ENCODE measurements around the gene GNAI1. TPM values are rescaled to one million over a fixed set of nuclear protein-coding genes. Genes with fewer than 3 reads are reported as not detected.

The GNAI1 gene
- total RNA-seq, 2 experiments from 2014 or later: 1.7 to 2.8 TPM

DNA sequence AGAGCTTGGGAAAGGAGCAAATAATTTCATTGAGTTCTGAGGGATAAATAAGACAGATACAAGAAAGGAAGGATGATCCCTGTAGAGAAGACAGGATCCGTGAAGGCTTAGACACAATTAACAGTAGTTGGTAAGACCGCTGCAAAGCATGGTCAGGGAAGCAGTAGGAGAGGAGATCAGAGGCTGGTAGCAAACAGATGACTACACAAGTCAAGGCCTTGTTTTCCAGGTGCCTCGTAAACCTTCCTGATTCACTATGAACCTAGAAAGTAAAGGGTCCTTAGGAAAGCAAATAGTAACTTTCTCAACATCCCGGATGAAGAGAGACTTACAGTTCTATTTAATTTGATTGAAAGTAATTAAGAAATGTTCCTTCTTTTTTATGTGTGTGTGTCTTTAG, 118.6 kb downstream of the GNAI1 start:
- Mint-ChIP-seq H3K9me3 (no peaks in the 10 kb centered on the region), H3K36me3 (ENCODE audit: low read depth) (no peaks in the 10 kb centered on the region), H3K4me3 (no peak overlapping the region), H3K4me1 (ENCODE audit: low read depth) (no peaks in the 10 kb centered on the region), H3K27ac (no peak overlapping the region), H3K27me3 (peaks cover 2% of the 10 kb centered on the region)
- ATAC-seq: no peak
- intact Hi-C loops (cut with micrococcal nuclease): no loop called here
- CTCF ChIA-PET: no interaction called here
- DNase-seq: no peak
- POLR2A ChIA-PET: no interaction called here
- TF ChIP-seq, protein P1, sequence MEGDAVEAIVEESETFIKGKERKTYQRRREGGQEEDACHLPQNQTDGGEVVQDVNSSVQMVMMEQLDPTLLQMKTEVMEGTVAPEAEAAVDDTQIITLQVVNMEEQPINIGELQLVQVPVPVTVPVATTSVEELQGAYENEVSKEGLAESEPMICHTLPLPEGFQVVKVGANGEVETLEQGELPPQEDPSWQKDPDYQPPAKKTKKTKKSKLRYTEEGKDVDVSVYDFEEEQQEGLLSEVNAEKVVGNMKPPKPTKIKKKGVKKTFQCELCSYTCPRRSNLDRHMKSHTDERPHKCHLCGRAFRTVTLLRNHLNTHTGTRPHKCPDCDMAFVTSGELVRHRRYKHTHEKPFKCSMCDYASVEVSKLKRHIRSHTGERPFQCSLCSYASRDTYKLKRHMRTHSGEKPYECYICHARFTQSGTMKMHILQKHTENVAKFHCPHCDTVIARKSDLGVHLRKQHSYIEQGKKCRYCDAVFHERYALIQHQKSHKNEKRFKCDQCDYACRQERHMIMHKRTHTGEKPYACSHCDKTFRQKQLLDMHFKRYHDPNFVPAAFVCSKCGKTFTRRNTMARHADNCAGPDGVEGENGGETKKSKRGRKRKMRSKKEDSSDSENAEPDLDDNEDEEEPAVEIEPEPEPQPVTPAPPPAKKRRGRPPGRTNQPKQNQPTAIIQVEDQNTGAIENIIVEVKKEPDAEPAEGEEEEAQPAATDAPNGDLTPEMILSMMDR (IDR thresholded peaks at IDR 0.05): no peak

DNA sequence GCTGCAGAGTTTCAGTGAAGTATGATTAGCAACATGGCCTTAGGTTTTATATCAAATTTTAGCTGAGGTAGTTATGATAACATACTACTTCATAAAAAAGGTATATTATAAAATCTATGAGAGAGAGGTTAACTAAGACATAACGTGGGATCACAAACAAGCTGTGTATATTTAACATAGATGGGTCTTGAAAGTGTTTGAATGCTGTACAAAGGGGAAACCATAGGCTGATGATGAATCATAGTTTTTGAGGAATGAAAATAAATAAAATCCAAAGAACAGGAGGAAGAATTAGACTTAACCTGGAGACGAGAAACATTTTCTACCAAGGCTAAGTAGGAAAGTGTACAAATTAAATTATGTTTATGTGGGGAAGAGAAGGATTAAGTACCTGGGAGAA, 119.0 kb downstream of the GNAI1 start:
- Mint-ChIP-seq H3K27me3 (peaks cover 2% of the 10 kb centered on the region), H3K36me3 (ENCODE audit: low read depth) (no peaks in the 10 kb centered on the region), H3K4me3 (no peak overlapping the region), H3K4me1 (ENCODE audit: low read depth) (no peaks in the 10 kb centered on the region), H3K27ac (no peak overlapping the region), H3K9me3 (no peaks in the 10 kb centered on the region)
- ATAC-seq (no peak), DNase-seq (no peak)
- POLR2A ChIA-PET: no interaction called here
- CTCF ChIA-PET: no interaction called here
- TF ChIP-seq, protein P1 (IDR thresholded peaks at IDR 0.05): no peak
- intact Hi-C loops (cut with micrococcal nuclease): no loop called here

DNA sequence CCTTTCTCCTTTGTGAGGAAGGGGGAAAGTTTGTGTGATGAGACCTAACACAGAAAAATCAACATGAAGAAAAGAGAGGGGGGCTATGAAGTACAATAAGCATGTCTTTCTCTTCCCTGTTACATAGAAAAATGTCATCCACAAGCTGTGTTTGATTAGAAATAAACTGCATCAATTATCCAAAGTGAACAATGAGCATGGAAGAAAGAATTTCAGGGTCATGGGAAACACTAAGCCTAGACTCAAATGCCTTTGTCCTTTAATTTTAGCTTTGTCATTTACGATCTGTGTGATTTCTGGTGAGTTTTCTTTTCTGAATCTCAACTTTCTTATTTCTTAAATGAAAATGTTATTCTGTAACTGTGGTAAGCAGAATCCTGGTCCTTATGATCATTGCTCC, 121.0 kb downstream of the GNAI1 start:
- ChIA-PET POLR2A (no interaction called here), CTCF (interaction anchor here (1.2 kb wide), 1 partner anchor 14 kb away, joined by 3 read pairs; no protein-coding TSS in a partner anchor)
- TF ChIP-seq, protein P1 (IDR thresholded peaks at IDR 0.05): no peak
- H3K36me3 Mint-ChIP-seq (ENCODE audit: low read depth): no peaks in the 10 kb centered on the region
- no peak overlapping the region for H3K4me3 Mint-ChIP-seq
- H3K27ac Mint-ChIP-seq: no peak overlapping the region
- H3K9me3 Mint-ChIP-seq: no peaks in the 10 kb centered on the region
- H3K27me3 Mint-ChIP-seq: peaks cover under 1% of the 10 kb centered on the region
- DNase-seq (no peak), ATAC-seq (no peak)
- intact Hi-C loops (cut with micrococcal nuclease): no loop called here
- no peaks in the 10 kb centered on the region for H3K4me1 Mint-ChIP-seq (ENCODE audit: low read depth)

DNA sequence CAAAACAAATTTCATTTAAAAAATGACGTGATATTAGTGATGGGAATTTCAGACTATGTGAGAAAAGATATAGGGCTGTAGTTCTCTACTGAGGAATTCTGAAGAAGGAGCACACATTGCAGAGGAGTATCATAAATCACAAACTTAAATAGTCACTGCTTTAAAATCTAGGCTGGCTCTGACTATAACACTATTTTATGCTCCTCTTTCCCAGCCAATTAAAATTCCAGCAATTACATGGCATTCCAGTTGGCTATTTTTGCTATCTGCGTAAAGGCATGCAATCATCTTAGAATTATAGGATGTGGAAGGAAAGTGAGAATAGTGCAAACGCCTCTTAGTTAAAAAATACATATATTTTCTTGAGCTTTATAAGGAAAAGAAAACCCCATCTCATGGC, 123.1 kb downstream of the GNAI1 start:
- H3K27ac Mint-ChIP-seq: no peak overlapping the region
- H3K9me3 Mint-ChIP-seq: no peaks in the 10 kb centered on the region
- CTCF ChIA-PET: no interaction called here
- no peaks in the 10 kb centered on the region for H3K36me3 Mint-ChIP-seq (ENCODE audit: low read depth)
- H3K4me1 Mint-ChIP-seq (ENCODE audit: low read depth): no peaks in the 10 kb centered on the region
- intact Hi-C loops (cut with micrococcal nuclease): no loop called here
- DNase-seq: no peak
- no peak overlapping the region for H3K4me3 Mint-ChIP-seq
- TF ChIP-seq, protein P1 (IDR thresholded peaks at IDR 0.05): no peak
- no peaks in the 10 kb centered on the region for H3K27me3 Mint-ChIP-seq
- POLR2A ChIA-PET: no interaction called here
- no peak for ATAC-seq

DNA sequence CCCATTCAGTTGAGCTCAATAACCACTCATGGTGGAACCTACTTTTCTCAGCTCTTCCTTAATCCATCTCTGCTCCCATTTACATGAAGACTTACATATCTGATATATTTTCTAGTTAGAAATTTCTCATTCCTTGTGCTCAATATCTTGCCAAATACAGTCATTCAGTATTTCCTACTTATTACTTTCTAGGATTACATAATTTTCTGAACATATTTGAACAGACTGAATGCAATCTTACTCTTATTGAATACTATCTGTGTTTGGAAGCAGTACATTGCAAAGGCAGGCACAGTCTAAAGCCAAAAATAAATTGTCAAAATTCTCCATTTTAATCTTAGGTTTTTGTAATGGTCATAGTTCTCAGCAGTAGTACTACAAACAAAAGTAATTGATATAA, 126.0 kb downstream of the GNAI1 start:
- Mint-ChIP-seq H3K9me3 (no peaks in the 10 kb centered on the region), H3K4me3 (no peak overlapping the region), H3K4me1 (ENCODE audit: low read depth) (peaks cover 2% of the 10 kb centered on the region), H3K27ac (no peak overlapping the region), H3K27me3 (no peaks in the 10 kb centered on the region), H3K36me3 (ENCODE audit: low read depth) (no peaks in the 10 kb centered on the region)
- intact Hi-C loops (cut with micrococcal nuclease): no loop called here
- DNase-seq (no peak), ATAC-seq (no peak)
- CTCF ChIA-PET: interaction anchor here (0.7 kb wide), 1 partner anchor 114 kb away, joined by 3 read pairs; no protein-coding TSS in a partner anchor
- TF ChIP-seq, protein P1 (IDR thresholded peaks at IDR 0.05): no peak
- POLR2A ChIA-PET: no interaction called here

All from activated CD8-positive, alpha-beta T cell treated with anti-CD3 and anti-CD28 coated beads for 36 hours (primary cell).